HG03571 (cell line): ENCODE data around the gene S100A10.

Source experiments
- ATAC-seq: cut with Tn5 transposase; IDR thresholded peaks from one replicate; pipeline ENCODE4 v1.9.1; 2021; ENCODE audit not compliant: unreplicated experiment

S100A10 gene

GRCh38 chr1:151939141-151939540 is 54.5 kb downstream of the S100A10 start:
- no peak for ATAC-seq

DNA sequence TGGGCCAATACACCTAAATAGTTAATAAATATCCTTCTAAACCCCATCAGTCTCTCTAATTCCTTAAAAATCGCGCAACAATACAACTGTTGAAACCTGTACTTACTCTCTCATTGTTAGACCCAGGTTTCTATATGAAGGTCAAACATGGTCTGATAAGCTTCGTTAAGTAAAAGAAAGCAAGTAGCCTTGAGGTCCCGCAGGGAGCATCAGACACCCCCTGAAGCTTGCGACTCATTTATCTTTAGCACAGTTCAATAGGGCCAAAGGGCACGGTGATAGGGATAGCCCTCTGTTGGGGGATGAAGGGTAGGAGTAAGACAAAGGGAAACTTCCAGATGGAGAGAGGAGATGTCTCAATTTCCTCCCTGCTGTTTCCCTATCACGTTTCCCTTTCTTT is 57.0 kb downstream of the S100A10 start:
- ATAC-seq = no peak

GRCh38 chr1:151935894-151936602 is 57.6 kb downstream of the S100A10 start:
- ATAC-seq = no peak

DNA sequence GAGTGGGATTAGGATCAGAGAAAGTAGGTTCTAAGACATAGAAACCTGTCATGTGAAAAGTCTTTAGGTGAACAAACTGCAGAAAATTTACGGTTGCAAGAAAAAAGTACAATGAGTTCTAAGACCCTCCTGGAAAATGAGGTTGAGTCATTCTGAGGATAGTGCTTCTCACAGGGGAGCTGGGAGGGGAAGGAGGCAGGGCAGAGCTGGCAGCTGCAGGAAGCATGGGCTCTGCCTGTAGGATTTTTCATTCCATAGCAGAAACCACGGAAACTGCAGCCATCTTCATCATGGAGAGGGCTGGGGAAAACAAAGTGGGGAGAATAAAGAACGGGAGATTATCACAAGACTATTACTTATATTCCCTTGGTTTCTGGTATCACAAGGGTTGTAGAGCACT is 58.5 kb downstream of the S100A10 start:
- ATAC-seq = no peak

- no peak for ATAC-seq
Observed at GRCh38 chr1:151934048-151934493, 59.6 kb downstream of the S100A10 start.
